OCI-LY7 (cell line): ENCODE data around the gene RAN. TPM values are rescaled to one million over a fixed set of nuclear protein-coding genes. Genes with fewer than 3 reads are reported as not detected.

Experiments
- BruUV-seq: library from RNA; stranded (reverse); fragments of 400-500 nt; replicated peaks from 2 replicates; lab custom pipeline; 2021; lab: Mats Ljungman, UMichigan
- CTCF ChIA-PET: fragments of 300-600 bp; sonication (Branson Sonifier 250); formaldehyde crosslinking; loops from one replicate; lab custom pipeline; 2022; ENCODE audit warnings: antibody characterized with exemption; ENCODE audit not compliant: unreplicated experiment; lab: Charles Lee
- POLR2A ChIA-PET: fragments of 300-600 bp; sonication (Branson Sonifier 250); formaldehyde crosslinking; loops from one replicate; lab custom pipeline; 2022; ENCODE audit warnings: antibody characterized with exemption; lab: Charles Lee
- DNase-seq: peaks from one replicate; pipeline ENCODE4 v3.0.0-alpha.2; 2015; ENCODE audit warnings: low spot score
- H2AFZ ChIP-seq: fragments of 200-600 bp; sonication (generic), shearing (Covaris generic); 2 replicates; pipeline ENCODE4 v1.6.1; 2014; ENCODE audit warnings: mild to moderate bottlenecking, antibody characterized with exemption, low read length, moderate library complexity
- H3K27ac ChIP-seq: fragments of 200-600 bp; sonication (generic); 2 replicates; pipeline ENCODE4 v1.5.1; 2014; ENCODE audit warnings: mixed run types, low read depth, mild to moderate bottlenecking, moderate library complexity, low read length, inconsistent platforms; ENCODE audit not compliant: poor library complexity, severe bottlenecking
- H3K36me3 ChIP-seq: fragments of 200-600 bp; sonication (generic); 2 replicates; pipeline ENCODE4 v1.6.1; 2014; ENCODE audit warnings: mild to moderate bottlenecking, antibody characterized with exemption, low read length, moderate library complexity, mixed read lengths; ENCODE audit not compliant: insufficient read depth
- H3K4me1 ChIP-seq: fragments of 200-600 bp; sonication (generic); 2 replicates; pipeline ENCODE4 v1.5.1; 2014; ENCODE audit warnings: mild to moderate bottlenecking, low read length; ENCODE audit not compliant: insufficient read depth, poor library complexity, severe bottlenecking
- H3K4me2 ChIP-seq: fragments of 200-600 bp; sonication (generic); 2 replicates; pipeline ENCODE4 v1.6.1; 2014; ENCODE audit warnings: mild to moderate bottlenecking, low read length
- H3K4me3 ChIP-seq: fragments of 200-600 bp; sonication (generic); 2 replicates; pipeline ENCODE4 v1.5.1; 2014; ENCODE audit warnings: mild to moderate bottlenecking, low read depth, low read length; ENCODE audit not compliant: poor library complexity, severe bottlenecking
- H3K79me2 ChIP-seq: fragments of 200-600 bp; sonication (generic); 2 replicates; pipeline ENCODE4 v1.6.1; 2016; ENCODE audit warnings: low read depth, mild to moderate bottlenecking, low read length, moderate library complexity, mixed read lengths; ENCODE audit not compliant: insufficient read depth
- H3K9me2 ChIP-seq: fragments of 200-600 bp; sonication (generic); 2 replicates; pipeline ENCODE4 v1.6.1; 2016; ENCODE audit warnings: mild to moderate bottlenecking, low read length, mixed read lengths; ENCODE audit not compliant: insufficient read depth
- H3K9me3 ChIP-seq: fragments of 200-600 bp; sonication (generic); 2 replicates; pipeline ENCODE4 v1.6.1; 2014; ENCODE audit warnings: mild to moderate bottlenecking, mixed run types, low read length, mixed read lengths
- H4K20me1 ChIP-seq: fragments of 200-600 bp; sonication (generic); 2 replicates; pipeline ENCODE4 v1.6.1; 2014; ENCODE audit warnings: mild to moderate bottlenecking, antibody characterized with exemption, low read length, moderate library complexity, mixed read lengths; ENCODE audit not compliant: insufficient read depth
- CTCF ChIP-seq: fragments of 200-600 bp; sonication (generic); conservative IDR thresholded peaks from 2 replicates; pipeline ENCODE4 v1.5.1; 2014; ENCODE audit warnings: mild to moderate bottlenecking, antibody characterized with exemption, low read length, moderate library complexity, mixed read lengths
- EZH2phosphoT487 ChIP-seq: fragments of 200-600 bp; sonication (generic); IDR thresholded peaks from 2 replicates; pipeline ENCODE4 v1.6.1; 2018; ENCODE audit warnings: low read depth, borderline replicate concordance, mild to moderate bottlenecking, mixed run types, antibody characterized with exemption, low read length, moderate library complexity, mixed read lengths
- intact Hi-C: fragments of 100-400 bp; cut with micrococcal nuclease; formaldehyde crosslinking; loops from one replicate; pipeline ENCODE4 v1.10.0; 2022; ENCODE audit not compliant: unreplicated experiment
- total RNA-seq, 2 experiments: library from RNA; depleted of rRNA in 1 of 2; stranded (reverse); fragments of >200 nt in 1 of 2; shearing (Covaris generic) in 1 of 2; gene quantifications; 2 replicates each; pipeline ENCODE4 v1.2.3, GENCODE V29; 2014 to 2022

RAN gene
- total RNA-seq, 2 experiments from 2014 or later: 1,462 to 1,957 TPM

GRCh38 chr12:130922511-130922953 is 50.7 kb downstream of the RAN start:
- no peaks in the 10 kb centered on the region for H3K9me2 ChIP-seq
- H3K9me3 ChIP-seq: no peaks in the 10 kb centered on the region
- intact Hi-C loops: no loop called here
- no peaks in the 10 kb centered on the region for H3K36me3 ChIP-seq
- BruUV-seq: no TSS peak
- no peak overlapping the region for H2AFZ ChIP-seq
- no peak overlapping the region for H3K4me2 ChIP-seq
- POLR2A ChIA-PET: interaction anchor here (0.7 kb wide), 1 partner anchor 408 kb away, joined by 3 read pairs; no protein-coding TSS in a partner anchor
- TF ChIP-seq EZH2phosphoT487: no peak
- no peak for TF ChIP-seq CTCF
- H3K79me2 ChIP-seq: no peaks in the 10 kb centered on the region
- no peak overlapping the region for H3K27ac ChIP-seq
- no peaks in the 10 kb centered on the region for H4K20me1 ChIP-seq
- peaks cover under 1% of the 10 kb centered on the region for H3K4me1 ChIP-seq
- DNase-seq: no peak
- CTCF ChIA-PET: no interaction called here
- no peak overlapping the region for H3K4me3 ChIP-seq

GRCh38 chr12:130924966-130925665 is 53.2 kb downstream of the RAN start:
- no peaks in the 10 kb centered on the region for H3K9me3 ChIP-seq
- BruUV-seq: no TSS peak
- H3K79me2 ChIP-seq: no peaks in the 10 kb centered on the region
- intact Hi-C loops: no loop called here
- DNase-seq: no peak
- H3K36me3 ChIP-seq: no peaks in the 10 kb centered on the region
- no peak overlapping the region for H3K4me3 ChIP-seq
- no peak overlapping the region for H3K4me2 ChIP-seq
- H3K9me2 ChIP-seq: no peaks in the 10 kb centered on the region
- no peak overlapping the region for H3K27ac ChIP-seq
- H3K4me1 ChIP-seq: no peaks in the 10 kb centered on the region
- TF ChIP-seq EZH2phosphoT487: no peak
- TF ChIP-seq CTCF: no peak
- H4K20me1 ChIP-seq: no peaks in the 10 kb centered on the region
- ChIA-PET CTCF (no interaction called here), POLR2A (no interaction called here)
- H2AFZ ChIP-seq: 0 out of 2 replicates have a peak overlapping the region, but pooled peaks have one; percentile 6

GRCh38 chr12:130925666-130926015 is 53.8 kb downstream of the RAN start:
- no peak overlapping the region for H3K4me2 ChIP-seq
- no peak overlapping the region for H3K4me3 ChIP-seq
- no peaks in the 10 kb centered on the region for H3K36me3 ChIP-seq
- TF ChIP-seq EZH2phosphoT487 (no peak), CTCF (no peak)
- intact Hi-C loops: no loop called here
- no peak overlapping the region for H3K27ac ChIP-seq
- H3K79me2 ChIP-seq: no peaks in the 10 kb centered on the region
- no peaks in the 10 kb centered on the region for H4K20me1 ChIP-seq
- no TSS peak for BruUV-seq
- no peaks in the 10 kb centered on the region for H3K9me2 ChIP-seq
- no peaks in the 10 kb centered on the region for H3K9me3 ChIP-seq
- no peaks in the 10 kb centered on the region for H3K4me1 ChIP-seq
- no peak for DNase-seq
- POLR2A ChIA-PET: no interaction called here
- CTCF ChIA-PET: no interaction called here
- H2AFZ ChIP-seq: 0 out of 2 replicates have a peak overlapping the region, but pooled peaks have one; percentile 6
